HG02943 (cell line): Measurements from ENCODE around the gene RBM26.
A peak's percentile ranks its signal among the peaks of the same experiment; 100 is the strongest.
"Not testable (repeated sequence)": the region's sequence is repeated elsewhere in the genome, so short reads cannot be mapped to it uniquely, and the experiment has no call there.

ENCODE experiments used
- ATAC-seq: cut with Tn5 transposase; IDR thresholded peaks from one replicate; pipeline ENCODE4 v1.9.1; 2021; ENCODE audit warnings: mild to moderate bottlenecking, low read depth, moderate library complexity; ENCODE audit not compliant: unreplicated experiment

RBM26 gene

DNA sequence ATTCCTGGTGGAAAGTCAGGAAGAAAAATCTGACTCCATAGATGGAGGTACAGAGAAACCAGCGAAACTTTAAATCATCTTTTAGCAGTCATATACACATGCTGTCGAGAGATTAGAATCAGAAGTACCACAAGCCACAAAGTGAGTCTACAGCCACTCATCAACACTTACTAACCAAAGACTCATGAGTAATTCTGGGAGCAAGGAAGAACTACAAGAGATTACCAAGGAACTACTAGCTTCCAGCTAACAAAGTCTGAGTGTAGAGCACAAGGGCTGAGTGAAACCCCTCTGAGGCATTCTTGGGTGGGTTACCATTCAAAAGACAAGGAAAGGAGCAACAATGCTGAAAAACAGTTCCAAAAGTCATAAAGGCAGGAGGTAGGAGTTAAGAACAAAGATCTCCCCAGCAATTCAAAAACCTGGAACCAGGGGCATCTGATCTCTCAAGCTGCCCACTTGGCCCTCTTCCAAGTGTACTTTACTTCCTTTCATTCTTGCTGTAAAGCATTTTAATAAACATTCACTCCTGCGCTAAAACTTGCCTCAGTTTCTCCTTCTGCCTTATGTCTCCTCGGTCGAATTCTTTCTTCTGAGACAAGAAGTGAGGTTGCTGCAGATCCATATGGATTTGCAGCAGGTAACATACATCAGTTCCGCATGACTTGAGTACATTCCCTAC lies 13.0 kb downstream of the RBM26 start:
- ATAC-seq, result no peak

DNA sequence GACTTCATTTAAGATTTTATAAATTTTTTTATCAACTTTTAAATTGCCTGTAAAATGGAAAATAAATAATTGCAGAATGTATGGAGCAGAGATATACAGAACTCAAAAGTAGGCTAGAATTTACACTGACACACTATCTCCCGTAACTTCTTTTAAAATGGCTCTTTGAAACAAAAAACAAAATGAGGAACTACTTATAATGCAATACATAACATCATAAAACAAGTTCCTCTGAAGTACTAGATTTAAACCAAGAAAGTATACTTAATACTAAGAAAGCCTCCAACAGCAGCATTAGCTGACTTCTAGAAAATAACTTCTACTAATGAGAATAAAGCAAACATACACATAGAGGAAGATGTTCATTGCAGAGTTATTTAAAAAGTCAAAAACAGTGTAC lies 17.0 kb downstream of the RBM26 start:
- ATAC-seq, result no peak

DNA sequence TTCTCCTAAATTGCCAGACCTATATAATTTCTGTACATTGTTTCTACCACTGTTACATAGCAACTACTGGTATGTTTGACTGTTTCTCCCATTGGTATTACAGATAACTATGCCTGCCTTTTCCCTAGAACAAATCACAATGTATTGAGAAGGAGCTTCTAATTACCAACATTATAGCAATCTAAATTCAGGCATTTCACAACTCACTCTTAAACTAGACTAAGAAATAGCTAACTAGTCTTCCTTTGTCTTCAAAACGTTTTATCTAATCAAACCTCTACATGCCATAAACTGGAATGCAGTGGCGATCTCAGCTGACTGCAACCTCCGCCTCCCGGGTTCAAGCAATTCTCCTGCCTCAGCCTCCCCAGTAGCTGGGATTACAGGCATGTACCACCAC lies 18.2 kb downstream of the RBM26 start:
- ATAC-seq, result no peak

DNA sequence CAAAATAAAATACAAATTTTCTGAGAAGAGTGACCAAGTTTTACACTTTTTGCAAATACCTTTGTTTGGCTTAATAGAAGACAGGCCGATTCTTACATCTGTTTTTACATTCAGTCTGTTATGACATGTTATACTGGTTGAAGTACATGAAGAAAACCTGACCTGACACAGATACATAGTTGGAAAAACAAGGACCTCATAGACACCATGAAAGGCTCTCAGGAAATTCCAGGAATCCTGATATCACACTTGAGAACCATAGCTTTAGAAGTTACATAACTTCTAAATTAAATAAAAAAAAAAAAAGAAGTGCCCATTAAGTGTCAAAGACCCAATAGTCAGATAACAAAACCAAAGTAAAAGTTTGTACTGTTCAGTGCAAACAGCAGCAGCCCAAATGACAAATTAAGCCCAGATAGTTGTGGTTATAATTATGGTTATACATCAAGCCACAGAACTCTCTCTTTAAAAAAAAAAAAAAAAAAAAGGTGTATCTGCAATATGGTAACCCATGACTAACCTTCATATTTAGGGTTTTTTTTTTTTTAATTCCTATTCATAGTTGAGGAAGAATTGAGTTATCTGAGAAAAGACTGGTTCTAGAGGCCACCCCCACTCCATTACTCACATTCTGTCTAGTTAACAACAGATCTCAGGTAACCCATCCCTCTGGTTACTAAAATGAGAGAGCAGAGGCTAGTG lies 19.8 kb downstream of the RBM26 start:
- peak; percentile 10 for ATAC-seq

DNA sequence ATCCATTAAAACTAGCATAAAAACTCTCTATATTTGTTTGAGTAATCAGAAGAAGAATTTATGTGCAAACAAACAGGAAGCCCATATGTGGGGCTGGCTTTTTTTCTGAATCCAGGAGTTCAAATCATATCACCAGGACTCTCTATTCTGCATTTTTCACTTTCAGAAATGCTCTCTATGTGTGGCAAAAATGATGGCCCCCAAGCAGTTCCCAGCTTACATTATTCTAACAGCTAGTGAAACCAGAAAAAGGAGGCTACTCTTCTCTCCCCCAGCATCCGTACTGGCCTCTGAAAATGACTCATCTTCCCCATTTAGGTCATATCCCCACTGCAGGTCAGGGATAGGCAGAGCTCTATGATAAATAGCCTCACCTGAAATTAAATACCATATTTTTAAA lies 20.4 kb downstream of the RBM26 start:
- ATAC-seq, result peak; percentile 94

DNA sequence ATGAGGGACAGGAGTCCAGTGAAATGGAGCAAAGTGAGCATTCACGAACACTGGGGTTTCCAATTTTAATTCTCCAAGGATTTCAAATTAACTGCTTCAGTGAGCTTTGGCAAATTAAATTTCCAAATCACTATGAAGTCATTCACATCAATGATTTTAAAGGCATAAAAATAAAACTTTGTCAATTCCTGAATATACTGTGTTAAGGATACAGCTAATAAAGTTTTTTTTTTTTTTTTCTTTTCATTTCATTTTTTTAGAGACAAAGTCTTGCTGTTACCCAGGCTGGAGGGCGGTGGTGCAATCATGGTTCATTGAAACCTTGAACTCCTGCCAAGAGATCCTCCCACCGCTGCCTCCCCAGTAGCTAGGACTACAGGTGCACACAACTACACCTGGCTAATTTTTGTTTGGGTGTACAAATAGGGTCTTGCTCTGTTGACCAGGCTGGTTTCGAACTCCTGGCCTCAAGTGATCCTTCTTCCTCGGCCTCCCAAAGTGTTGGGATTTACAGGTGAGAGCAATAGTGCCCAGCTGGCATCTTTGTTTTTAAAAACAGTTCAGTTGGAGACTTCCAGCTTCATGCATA lies 21.9 kb downstream of the RBM26 start:
- ATAC-seq, result no peak

DNA sequence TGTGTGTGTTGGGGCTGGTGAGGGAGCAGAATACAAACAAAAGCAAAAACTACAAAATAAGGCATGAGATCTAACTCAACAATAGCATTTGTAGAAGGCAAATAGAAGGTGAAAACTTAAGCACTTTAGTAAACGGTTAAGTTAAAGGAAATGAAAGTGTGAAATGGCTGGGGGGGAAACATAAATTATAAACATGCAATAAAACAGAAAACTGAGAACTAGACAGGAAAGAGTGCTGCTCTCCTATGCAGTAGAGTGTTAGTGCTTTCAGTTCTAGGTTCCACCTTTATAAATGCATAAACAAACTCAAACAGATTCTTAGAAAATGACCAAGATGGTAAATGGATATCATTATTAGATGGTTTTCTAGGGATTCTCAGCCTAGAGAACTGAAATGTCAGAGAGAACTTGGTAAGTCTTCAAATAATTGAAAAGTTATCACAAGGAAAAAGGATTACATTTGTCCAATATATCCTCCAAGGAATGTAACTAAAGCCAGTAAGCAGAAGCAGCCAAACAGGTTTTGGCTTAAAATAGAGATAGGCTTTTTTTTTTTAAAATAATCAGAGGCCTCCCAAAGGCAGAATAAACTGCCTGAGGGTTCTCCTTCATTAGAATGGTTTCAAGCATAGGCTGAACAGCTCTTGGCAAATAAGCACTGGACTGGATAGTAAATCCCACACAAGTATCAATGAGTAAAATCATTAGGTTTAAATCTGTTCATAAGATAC lies 23.3 kb downstream of the RBM26 start:
- peak; percentile 48 for ATAC-seq

DNA sequence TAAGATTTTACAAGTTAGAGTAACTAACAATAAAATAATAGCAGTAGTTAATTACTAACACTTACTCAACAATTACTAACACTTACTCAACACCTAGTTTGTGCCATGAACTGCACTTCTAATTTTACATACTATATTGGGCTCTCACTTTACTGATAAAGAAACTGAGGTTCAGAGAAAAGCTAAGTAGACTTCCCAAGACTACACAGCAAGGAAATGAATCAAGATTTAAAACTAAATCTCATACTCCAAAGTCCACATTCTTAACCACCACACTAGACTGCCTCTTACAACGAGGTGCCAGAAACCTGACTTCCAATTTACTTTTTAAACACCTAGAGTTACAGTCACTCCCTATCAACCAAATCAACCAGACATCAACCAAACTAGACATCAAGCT lies 25.1 kb downstream of the RBM26 start:
- ATAC-seq, result no peak

DNA sequence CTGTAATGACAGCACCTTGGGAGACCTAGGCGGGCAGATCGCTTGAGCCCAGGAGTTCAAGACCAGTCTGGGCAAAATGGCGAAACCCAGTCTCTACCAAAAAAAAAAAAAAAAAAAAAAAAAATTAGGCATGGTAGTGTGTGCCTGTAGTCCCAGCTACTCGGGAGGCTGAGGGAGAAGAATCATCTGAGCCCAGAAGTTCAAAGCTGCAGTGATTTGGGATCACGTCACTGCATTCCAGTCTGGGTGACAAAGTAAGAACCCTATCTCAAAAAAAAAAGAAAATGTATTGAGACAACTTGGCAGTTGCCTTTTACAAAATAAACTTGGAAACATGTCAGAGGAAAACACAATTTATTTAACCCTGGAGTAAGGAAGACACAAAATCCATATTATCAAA lies 26.8 kb downstream of the RBM26 start:
- no peak for ATAC-seq

DNA sequence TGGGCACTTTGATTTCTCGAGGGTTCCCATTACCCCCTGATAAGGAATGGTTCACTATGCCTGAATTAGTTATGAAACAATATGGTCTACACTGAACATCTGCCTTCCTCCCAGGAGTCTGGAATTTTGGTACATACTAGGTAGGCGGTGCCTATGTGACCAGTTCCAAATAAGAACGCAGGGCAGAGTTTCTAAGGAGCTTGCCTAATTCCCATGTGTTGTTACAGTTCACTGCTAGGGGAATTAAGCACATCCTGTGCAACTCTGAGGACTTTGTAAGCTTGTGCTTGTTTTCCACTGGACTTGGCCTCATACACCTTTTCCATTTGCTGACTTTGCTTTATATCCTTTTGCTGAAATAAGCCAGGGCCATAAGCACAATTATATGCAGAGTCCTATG lies 29.2 kb downstream of the RBM26 start:
- no peak for ATAC-seq

DNA sequence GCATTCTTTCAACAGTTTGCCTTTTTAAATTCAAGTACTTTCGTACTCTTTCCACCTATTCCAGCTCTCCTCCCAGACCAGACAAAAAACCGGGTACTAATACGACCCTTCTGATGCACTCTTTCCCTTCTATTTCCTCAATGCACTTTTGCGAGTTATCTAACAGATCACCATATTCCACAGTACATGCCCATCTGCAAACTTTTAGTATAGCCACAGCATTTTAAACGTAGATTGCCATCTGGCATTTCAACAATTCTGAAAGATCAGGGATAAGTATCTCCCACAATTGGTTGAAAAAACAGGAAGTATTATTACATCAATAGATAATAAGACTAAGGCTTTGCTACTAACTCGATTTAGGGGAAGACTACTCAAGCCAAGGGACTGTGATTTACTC lies 31.5 kb downstream of the RBM26 start:
- no peak for ATAC-seq

DNA sequence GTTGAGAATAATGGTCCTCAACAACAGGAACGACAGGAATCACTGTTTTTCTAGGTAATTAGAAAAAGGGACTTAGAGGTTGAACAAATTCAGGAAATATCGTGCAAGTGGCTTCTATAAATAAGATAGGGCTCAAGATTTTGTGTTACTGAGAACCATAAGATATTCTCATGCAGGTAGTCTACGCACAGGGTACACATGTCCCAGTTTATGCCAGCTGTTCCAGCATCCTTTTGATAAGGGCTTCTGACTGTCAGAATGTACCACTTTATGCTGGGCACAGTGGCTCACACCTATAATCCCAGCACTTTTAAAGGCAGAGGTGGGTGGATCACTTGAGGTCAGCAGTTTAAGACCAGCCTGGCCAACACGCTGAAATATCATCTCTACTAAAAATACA lies 32.1 kb downstream of the RBM26 start:
- ATAC-seq, result no peak

DNA sequence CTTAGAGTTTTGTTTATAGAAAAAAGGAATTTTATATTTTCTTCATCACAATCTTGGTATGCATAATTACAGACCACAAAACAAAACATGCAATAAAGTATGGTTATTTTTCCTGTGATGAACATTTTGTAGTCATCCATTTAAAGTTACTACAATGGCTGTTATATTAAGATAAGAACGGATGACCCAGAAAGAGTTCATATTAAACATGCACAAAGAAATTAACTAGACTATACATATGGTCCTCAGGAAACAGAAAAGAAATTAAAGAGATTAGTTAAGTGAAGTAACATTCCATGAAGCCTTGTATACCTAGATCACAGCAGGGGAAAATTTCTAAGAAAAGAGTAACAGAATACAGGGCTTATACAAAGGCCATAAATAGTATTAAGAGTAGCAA lies 36.8 kb downstream of the RBM26 start:
- ATAC-seq, result no peak

DNA sequence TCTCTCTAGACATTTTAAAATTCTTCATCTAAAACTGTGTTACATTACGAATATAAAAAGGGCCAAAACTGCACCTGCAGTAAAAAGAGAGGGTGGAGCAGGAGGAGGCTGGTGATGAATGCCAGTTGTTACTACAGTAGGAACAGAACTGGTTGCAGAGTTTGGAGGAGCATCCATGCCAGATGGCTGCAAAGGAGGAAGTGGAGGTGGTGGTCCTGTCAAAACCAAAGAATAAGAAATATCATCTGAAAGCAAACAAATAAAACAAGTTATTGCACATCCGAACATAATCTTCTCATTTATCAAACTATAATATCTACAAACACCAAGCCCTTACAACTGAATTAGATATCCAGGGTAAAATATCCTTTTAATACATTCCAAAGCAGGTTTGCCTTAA lies 40.1 kb downstream of the RBM26 start:
- ATAC-seq, result no peak

DNA sequence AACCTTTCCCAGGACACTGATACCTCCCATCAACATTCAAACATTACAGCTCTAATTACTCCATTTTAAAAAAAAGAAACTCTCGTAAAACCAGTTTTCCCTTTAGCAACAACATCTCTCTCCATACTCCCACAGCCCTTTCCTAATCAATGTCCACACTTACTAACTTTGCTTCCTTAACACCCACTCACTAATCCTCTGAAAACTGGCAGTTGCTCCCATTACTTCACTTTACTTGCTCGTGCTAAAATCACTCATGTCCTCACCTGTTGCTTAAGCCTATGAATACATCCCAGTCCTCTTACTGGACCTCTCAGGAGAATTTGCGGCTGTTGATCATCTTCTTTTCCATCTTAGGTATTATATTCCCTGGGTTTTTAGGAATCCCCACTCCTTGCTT lies 44.8 kb downstream of the RBM26 start:
- ATAC-seq, result no peak

DNA sequence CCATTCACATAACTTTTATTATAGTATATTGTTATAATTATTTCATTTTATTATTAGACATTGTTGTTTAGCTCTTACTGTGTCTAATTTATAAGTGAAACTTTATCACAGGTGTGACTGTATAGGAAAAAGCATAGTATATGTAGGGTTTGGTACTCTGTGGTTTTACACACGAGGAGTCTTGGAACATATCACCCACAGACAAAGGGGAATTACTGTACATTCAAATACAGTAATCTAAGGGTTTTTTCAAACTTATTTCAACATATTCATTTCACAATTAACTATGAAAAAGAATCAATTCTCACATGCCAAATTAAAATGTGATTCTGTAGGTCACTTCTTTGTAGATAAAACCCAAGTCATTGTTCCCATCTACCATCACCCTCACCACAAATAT lies 46.0 kb downstream of the RBM26 start:
- ATAC-seq, result no peak

DNA sequence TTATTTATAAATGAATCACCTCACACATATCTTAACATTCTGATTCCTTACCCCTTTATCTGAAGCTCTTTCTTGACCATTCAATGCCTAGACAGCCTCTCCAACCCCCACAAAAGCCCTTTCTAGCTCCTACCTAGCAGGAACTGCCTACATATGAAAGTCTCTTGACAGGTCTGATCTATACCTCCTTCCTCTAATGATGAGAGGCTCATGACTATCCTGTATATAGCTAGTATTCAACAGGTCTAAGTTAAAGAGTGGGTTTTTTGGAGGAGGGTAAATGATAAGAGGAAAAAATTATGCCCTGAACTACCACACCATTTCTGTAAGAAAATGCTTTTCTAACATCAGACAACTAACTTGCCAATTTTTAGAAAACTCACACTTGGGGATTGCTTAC lies 47.0 kb downstream of the RBM26 start:
- ATAC-seq, result no peak

DNA sequence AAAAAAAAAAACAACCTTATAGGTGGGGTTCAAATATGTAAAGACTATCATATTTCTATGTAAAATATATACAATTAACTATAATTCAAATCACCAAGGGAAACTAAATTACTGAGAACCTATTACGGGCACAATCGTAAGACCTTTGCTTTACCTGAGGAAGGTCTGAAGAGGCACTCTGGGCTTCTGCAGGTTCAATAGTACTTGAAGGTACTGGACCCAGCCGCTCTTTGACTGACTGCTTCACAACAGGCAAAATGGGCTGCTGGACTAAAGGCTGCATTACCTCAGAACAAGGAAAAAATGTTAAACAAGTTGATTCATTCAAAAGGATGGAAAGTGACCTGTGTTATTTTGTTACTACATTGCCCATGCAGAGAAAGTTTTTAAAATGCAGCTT lies 51.8 kb downstream of the RBM26 start:
- no peak for ATAC-seq

DNA sequence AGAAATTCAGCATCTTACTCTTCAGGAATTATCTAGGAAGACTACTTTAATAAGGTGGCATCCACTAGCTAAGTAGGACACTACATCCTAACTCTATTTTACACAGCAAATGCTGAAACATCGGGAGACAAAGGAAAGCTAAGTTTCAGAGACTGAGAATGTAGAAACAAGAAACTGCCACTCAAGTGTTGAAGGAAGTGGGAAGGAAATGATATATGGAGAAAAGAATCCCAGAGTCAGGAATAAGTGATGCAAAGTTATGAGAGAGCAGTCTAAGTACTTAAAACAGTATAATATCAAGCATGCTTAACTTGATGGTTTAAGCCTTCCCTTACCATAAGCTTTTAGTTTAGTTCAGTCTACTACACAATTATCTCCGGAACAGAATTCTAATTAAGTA lies 52.4 kb downstream of the RBM26 start:
- no peak for ATAC-seq

DNA sequence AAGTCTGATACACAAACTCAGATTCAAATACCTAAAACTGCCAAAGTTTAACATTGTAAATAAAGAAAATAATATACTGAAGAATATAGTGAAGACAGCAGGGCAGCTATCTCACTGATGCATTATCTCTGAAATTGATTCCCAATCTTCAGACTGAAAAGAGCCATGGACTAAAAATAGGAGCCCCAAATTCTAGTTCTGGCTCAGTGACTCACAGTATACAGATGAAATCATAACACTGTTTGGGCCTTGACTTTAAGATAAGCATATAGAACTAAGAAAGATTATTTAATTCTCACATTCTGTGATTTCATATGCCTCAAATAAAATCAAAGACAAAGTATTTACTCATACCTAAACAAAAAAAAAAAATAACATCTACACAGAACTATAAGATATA lies 53.9 kb downstream of the RBM26 start:
- ATAC-seq, result no peak

DNA sequence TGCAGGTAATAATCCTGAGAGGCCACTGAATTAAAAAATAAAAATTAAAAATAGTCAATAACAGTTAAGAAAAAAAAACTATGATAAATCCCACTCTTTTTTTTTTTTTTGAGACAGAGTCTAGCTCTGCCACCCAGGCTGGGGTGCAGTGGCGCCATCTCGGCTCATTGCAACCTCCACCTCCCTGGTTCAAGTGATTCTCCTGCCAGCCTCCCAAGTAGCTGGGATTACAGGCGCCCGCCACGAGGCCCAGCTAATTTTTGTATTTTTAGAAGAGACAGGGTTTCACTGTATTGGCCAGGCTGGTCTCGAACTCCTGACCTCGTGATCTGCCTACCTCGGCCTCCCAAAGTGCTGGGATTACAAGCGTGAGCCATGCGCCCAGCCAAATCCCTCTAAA lies 56.4 kb downstream of the RBM26 start:
- not testable (repeated sequence) for ATAC-seq
